ENCODE data around the gene SLC35A3. TPM values are rescaled to one million over a fixed set of nuclear protein-coding genes. Genes with fewer than 3 reads are reported as not detected.

The SLC35A3 gene
- total RNA-seq, 1 donor from 2014 or later: 16.5 TPM

- peaks cover 9% of the 10 kb centered on the region for H3K4me1 Mint-ChIP-seq (ENCODE audit: low read depth)
- no peaks in the 10 kb centered on the region for H3K36me3 Mint-ChIP-seq (ENCODE audit: insufficient read depth)
- no peaks in the 10 kb centered on the region for H3K27me3 Mint-ChIP-seq
- no peak overlapping the region for H3K27ac Mint-ChIP-seq
- no peaks in the 10 kb centered on the region for H3K9me3 Mint-ChIP-seq (ENCODE audit: low read depth)
- DNase-seq (ENCODE audit: low spot score, unreplicated experiment): no peak
- H3K4me3 Mint-ChIP-seq (ENCODE audit: low read depth): no peak overlapping the region
- no peak for TF ChIP-seq CTCF (IDR thresholded peaks at IDR 0.05; ENCODE audit: unreplicated experiment)
These were observed 26.5 kb upstream of the SLC35A3 start for GRCh38 chr1:99943223-99943794.

- Mint-ChIP-seq H3K4me1 (ENCODE audit: low read depth) (peaks cover 9% of the 10 kb centered on the region), H3K27ac (peak overlapping the region; percentile 60), H3K4me3 (ENCODE audit: low read depth) (no peak overlapping the region), H3K36me3 (ENCODE audit: insufficient read depth) (no peaks in the 10 kb centered on the region), H3K27me3 (no peaks in the 10 kb centered on the region), H3K9me3 (ENCODE audit: low read depth) (no peaks in the 10 kb centered on the region)
- no peak for DNase-seq (ENCODE audit: low spot score, unreplicated experiment)
- TF ChIP-seq CTCF (IDR thresholded peaks at IDR 0.05; ENCODE audit: unreplicated experiment): no peak
These were observed 25.6 kb upstream of the SLC35A3 start for GRCh38 chr1:99944192-99944591.

GRCh38 chr1:99945174-99945573 is 24.6 kb upstream of the SLC35A3 start:
- Mint-ChIP-seq H3K4me3 (ENCODE audit: low read depth) (no peak overlapping the region), H3K9me3 (ENCODE audit: low read depth) (no peaks in the 10 kb centered on the region), H3K4me1 (ENCODE audit: low read depth) (peaks cover 9% of the 10 kb centered on the region), H3K27ac (no peak overlapping the region), H3K27me3 (no peaks in the 10 kb centered on the region), H3K36me3 (ENCODE audit: insufficient read depth) (no peaks in the 10 kb centered on the region)
- no peak for DNase-seq (ENCODE audit: low spot score, unreplicated experiment)
- TF ChIP-seq CTCF (IDR thresholded peaks at IDR 0.05; ENCODE audit: unreplicated experiment): no peak

- no peak for DNase-seq (ENCODE audit: low spot score, unreplicated experiment)
- no peaks in the 10 kb centered on the region for H3K27me3 Mint-ChIP-seq
- no peaks in the 10 kb centered on the region for H3K36me3 Mint-ChIP-seq (ENCODE audit: insufficient read depth)
- H3K4me1 Mint-ChIP-seq (ENCODE audit: low read depth): peaks cover 7% of the 10 kb centered on the region
- no peak overlapping the region for H3K4me3 Mint-ChIP-seq (ENCODE audit: low read depth)
- TF ChIP-seq CTCF (IDR thresholded peaks at IDR 0.05; ENCODE audit: unreplicated experiment): no peak
- H3K27ac Mint-ChIP-seq: peak overlapping the region; percentile 18
- no peaks in the 10 kb centered on the region for H3K9me3 Mint-ChIP-seq (ENCODE audit: low read depth)
These were observed 19.3 kb upstream of the SLC35A3 start for GRCh38 chr1:99950486-99950885.

GRCh38 chr1:99952522-99952921 is 17.3 kb upstream of the SLC35A3 start:
- no peak for DNase-seq (ENCODE audit: low spot score, unreplicated experiment)
- no peak for TF ChIP-seq CTCF (IDR thresholded peaks at IDR 0.05; ENCODE audit: unreplicated experiment)
- Mint-ChIP-seq H3K27me3 (no peaks in the 10 kb centered on the region), H3K36me3 (ENCODE audit: insufficient read depth) (no peaks in the 10 kb centered on the region), H3K4me1 (ENCODE audit: low read depth) (peaks cover 7% of the 10 kb centered on the region), H3K4me3 (ENCODE audit: low read depth) (no peak overlapping the region), H3K27ac (no peak overlapping the region), H3K9me3 (ENCODE audit: low read depth) (no peaks in the 10 kb centered on the region)
